Ramos (cell line): ENCODE measurements around the gene NFX1.

Source experiments
- in situ Hi-C: fragments of 300-500 bp; cut with MboI; formaldehyde crosslinking; loops from one replicate; pipeline ENCODE4 v1.14.3; 2022; ENCODE audit warnings: low sequenced_read_pairs; ENCODE audit not compliant: unreplicated experiment

The NFX1 gene

DNA sequence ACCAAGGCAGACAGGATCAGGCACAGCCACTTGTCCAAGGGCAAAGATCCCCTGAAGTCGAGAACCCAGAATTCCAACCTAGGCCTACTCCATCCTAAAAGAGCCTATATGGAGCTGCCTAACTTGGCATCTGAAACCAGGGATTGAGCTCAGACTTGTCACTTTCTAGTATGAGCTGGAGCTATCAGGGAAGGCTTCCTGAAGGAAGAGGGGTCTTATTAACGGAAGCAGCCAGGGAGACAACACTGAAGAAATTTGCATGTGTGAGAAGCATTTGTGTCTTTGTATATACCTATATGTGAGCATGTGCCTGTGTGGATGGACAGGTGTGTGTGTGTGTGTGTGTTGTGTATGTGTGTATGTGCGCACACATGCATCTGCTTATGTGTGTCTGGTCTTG, 116.7 kb downstream of the NFX1 start:
- in situ Hi-C loops = no loop called here

DNA sequence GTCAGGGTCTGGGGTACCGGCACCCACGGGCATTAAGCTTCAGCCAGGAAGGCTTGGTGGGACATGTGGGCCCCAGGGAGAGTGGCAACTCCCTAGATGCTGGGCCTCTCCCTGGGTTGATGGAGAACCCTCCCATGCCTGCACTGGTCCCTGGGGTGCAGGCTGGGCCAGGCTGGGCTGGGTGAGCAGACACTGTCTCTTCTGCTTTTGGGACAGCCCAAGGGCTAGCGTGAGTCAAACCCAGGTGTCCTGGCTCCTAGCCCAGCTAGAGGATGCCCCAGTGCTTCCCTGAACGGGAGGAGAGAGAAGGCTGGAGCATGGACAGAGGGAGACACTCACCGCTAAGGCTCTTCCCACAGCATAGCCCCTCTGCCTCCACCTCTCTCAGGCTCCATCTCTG, 117.8 kb downstream of the NFX1 start:
- in situ Hi-C loops = no loop called here

GRCh38 chr9:33414268-33414667, 124.0 kb downstream of the NFX1 start:
- in situ Hi-C loops = no loop called here

- in situ Hi-C loops = loop anchor here (5.0 kb wide), 1 partner anchor 52 kb away; no protein-coding TSS in a partner anchor
Observed at GRCh38 chr9:33414889-33415500, 124.7 kb downstream of the NFX1 start.

DNA sequence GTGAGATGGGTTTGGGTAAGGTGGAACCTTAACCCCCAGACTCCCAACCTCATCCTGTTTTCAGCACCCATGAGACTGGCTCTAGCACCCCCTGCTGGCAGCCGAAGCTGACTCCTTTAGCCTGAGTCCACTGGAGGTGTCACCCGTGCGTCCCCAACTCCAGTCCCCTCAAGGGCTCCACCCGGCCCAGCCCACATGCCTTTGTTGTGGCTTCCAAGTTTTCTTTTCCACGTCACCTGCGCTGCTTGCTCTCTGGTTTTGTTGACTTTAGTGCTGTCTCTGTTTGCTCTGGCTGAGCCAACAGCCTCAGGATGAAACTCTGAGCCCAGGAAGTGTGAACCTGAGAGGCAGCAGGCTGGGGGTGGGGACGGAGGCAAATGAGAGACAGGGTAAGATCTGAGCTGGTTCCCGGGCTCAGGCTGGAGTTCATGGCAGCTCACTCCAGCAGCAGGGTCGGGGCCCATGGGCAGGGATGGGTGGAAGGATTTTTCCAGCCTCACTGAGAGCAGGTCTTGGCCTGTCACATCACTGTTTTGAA, 125.3 kb downstream of the NFX1 start:
- in situ Hi-C loops = loop anchor here (5.0 kb wide), 1 partner anchor 52 kb away; no protein-coding TSS in a partner anchor

- in situ Hi-C loops = loop anchor here (5.0 kb wide), 1 partner anchor 50 kb away; no protein-coding TSS in a partner anchor
Observed at GRCh38 chr9:33416996-33417395, 126.7 kb downstream of the NFX1 start.

DNA sequence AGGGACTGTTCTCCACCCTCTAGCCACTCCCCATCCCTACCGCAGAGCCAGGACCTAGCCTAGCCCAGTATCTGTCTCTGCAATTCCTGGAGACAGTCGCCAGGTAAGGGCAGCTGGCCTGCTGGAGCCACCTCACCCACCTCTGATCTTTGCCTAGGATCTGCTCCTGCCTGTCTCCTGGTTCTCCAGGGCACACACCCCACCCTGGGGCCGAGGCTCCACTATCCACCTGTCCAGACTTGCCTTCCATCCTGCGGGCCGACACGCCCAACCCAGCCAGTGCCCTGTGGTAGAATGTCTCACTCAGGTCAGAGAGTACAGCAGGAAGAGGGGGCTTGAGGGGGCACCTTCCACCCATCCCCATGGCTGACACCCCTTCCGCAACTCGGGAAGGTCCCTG, 127.8 kb downstream of the NFX1 start:
- in situ Hi-C loops = loop anchor here (5.0 kb wide), 1 partner anchor 49 kb away; no protein-coding TSS in a partner anchor

- in situ Hi-C loops = loop anchor here (5.0 kb wide), 1 partner anchor 47 kb away; no protein-coding TSS in a partner anchor
Observed at GRCh38 chr9:33419708-33420303, 129.5 kb downstream of the NFX1 start.
